Effector memory CD4-positive, alpha-beta T cell (primary cell): Measurements from ENCODE around the gene DHX29.

Source experiments
- DNase-seq, 3 donors: peaks; one replicate each; pipeline ENCODE4 v3.0.0-alpha.2; 2020
- H3K27ac ChIP-seq: 2 replicates; pipeline ENCODE4 v1.7.0; 2013; ENCODE audit warnings: mild to moderate bottlenecking, low read length, moderate library complexity; ENCODE audit not compliant: insufficient read depth, poor library complexity, severe bottlenecking
- H3K27me3 ChIP-seq: replicated peaks from 2 replicates; pipeline ENCODE4 v1.7.0; 2013; ENCODE audit warnings: mild to moderate bottlenecking, low read length; ENCODE audit not compliant: insufficient read depth, control insufficient read depth, poor library complexity, severe bottlenecking
- H3K36me3 ChIP-seq: 2 replicates; pipeline ENCODE4 v1.7.0; 2013; ENCODE audit warnings: mild to moderate bottlenecking, low read length, moderate library complexity; ENCODE audit not compliant: control insufficient read depth, insufficient read depth
- H3K4me1 ChIP-seq: 2 replicates; pipeline ENCODE4 v1.7.0; 2013; ENCODE audit warnings: low read length, mild to moderate bottlenecking; ENCODE audit not compliant: control insufficient read depth, insufficient read depth, poor library complexity, severe bottlenecking
- H3K4me3 ChIP-seq: 2 replicates; pipeline ENCODE4 v1.7.0; 2013; ENCODE audit warnings: low read length, low read depth, mild to moderate bottlenecking; ENCODE audit not compliant: insufficient read depth, poor library complexity, severe bottlenecking
- H3K9me3 ChIP-seq: 2 replicates; pipeline ENCODE4 v1.7.0; 2013; ENCODE audit warnings: mild to moderate bottlenecking, low read length, moderate library complexity; ENCODE audit not compliant: control insufficient read depth

Gene DHX29

DNA sequence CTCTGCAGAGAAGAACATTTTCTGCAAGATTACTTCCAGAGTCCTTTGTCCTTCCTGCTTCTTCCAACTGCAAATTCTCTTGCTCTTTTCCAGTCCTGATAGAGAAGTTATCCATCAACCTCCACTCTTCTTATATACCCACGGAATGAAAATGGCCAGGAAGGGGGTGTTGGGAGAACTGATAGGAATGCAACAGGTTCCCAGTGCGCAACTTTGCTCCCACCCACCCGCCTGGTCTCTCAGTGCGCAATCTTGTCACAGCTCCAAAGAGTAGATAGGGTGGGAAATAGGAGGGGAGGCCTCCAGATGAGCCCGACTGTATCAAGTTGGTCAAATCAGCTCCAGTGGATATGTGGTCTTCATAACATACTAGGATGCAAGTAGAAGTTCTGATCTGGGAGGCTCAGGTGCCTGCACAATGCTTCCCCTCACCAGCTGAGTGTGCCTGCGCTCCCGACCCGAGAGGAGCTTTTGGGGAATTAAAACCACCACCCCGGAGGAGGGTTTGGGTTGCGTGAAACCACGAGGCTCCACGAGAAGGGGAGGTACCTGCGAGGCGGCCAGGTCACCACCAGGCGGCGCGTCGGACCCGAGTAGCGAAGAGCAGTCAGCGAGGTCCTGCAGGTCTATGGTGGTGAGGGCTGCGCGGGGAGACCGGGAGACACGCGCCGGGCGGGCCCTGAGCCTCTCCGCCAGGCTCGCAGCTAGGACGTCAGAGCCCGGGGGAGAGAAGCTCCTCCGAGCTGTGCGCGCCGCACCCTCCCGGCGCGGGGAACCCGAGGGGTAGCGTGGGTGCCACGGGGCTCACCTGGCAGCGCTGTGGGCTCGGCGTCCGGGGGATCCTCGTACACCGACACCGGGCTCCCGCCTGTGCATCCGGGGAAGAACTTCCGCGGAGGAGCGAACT, 81.2 kb downstream of the DHX29 start:
- no peaks in the 10 kb centered on the region for H3K9me3 ChIP-seq
- H3K4me3 ChIP-seq: peak overlapping the region; percentile 48
- H3K27me3 ChIP-seq: peaks cover 80% of the 10 kb centered on the region
- no peak for DNase-seq
- peaks cover 29% of the 10 kb centered on the region for H3K4me1 ChIP-seq
- H3K36me3 ChIP-seq: no peaks in the 10 kb centered on the region
- H3K27ac ChIP-seq: no peak overlapping the region

DNA sequence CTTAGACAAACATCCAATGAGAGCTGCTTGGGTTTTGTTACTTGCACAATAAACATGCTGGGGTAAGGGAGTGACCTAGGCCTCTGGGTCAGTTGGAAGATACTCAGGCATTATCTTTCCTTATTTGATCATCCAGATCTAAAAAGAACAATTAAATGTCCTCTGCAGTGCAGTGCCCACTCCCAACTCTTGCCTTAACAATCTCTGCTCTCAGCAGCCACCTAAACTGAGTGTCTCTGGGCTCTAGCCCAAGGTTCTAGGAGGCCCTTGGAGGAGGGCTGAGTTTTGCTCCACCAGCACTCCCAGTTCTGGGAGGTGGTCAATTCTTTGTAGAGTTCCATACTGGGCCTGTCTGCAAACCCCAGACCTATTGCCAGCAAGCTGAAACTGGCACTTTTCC, 82.1 kb downstream of the DHX29 start:
- no peak for DNase-seq
- Histone ChIP-seq H3K27me3 (peaks cover 80% of the 10 kb centered on the region), H3K4me1 (peaks cover 30% of the 10 kb centered on the region), H3K36me3 (no peaks in the 10 kb centered on the region), H3K9me3 (no peaks in the 10 kb centered on the region), H3K27ac (no peak overlapping the region), H3K4me3 (no peak overlapping the region)

DNA sequence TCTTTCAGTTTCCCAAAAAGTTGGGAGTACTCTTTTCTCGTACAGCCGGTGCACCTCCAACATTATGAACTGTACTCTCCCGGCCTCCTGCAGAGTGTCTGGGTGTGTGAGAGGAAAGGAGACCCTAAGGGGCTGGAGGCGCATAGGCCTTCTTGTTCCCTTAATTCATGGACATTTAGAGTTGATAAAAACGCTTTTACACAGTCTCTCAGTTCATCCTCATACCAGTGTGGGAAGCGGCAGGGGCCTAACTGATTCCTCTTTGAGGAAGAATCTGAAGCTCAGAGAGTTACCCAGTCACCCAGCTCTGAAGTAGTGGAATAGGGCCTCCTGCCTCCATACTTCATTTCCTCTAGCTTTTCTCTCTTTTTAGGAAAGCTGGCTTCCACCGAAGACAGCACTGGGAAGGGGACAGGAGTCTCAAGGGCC, 83.7 kb downstream of the DHX29 start:
- no peak overlapping the region for H3K4me3 ChIP-seq
- peaks cover 34% of the 10 kb centered on the region for H3K4me1 ChIP-seq
- H3K36me3 ChIP-seq: no peaks in the 10 kb centered on the region
- H3K27me3 ChIP-seq: peaks cover 74% of the 10 kb centered on the region
- no peaks in the 10 kb centered on the region for H3K9me3 ChIP-seq
- no peak overlapping the region for H3K27ac ChIP-seq
- no peak for DNase-seq

DNA sequence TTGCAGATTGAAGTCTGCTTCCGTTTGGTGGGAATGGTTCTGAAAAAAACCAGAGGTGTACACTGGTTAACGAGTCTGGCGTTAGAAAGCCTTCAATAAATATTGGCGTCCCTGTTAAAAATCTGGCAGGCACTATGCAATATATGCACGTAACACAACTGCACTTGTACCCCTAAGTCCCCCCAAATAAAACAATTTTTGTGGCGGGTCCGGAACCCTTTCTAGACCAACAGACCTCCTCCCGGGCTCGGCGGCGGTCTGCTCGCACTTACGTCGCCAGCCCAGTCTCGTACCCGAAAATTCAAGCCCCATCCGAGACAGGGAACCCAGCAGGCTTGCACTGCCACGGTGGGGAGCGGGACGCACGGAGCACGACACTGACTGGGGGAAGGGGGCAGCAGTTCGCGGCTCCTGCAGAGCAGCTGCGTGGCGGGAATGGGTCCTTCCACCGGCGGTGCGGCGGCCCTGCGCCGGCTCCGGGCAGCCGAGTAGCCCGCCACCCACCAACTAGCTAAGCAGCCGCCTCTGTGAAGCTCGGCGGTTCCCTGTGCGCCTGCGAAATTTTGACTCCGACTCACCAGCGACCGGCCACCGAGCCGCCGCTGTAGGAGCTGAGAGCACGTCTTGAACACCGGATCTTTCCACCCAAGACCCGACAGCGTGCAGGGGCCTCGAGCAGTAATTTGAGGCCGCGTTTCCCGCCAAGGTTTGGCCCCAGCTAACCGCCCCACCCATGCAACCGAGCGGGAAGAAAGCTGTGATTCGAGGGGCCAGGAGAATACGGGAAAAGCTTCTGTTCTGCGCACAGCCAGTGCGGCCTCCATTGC, 84.3 kb downstream of the DHX29 start:
- Histone ChIP-seq H3K4me3 (no peak overlapping the region), H3K4me1 (peaks cover 34% of the 10 kb centered on the region), H3K27ac (no peak overlapping the region), H3K9me3 (no peaks in the 10 kb centered on the region), H3K36me3 (no peaks in the 10 kb centered on the region), H3K27me3 (peaks cover 70% of the 10 kb centered on the region)
- DNase-seq: no peak

DNA sequence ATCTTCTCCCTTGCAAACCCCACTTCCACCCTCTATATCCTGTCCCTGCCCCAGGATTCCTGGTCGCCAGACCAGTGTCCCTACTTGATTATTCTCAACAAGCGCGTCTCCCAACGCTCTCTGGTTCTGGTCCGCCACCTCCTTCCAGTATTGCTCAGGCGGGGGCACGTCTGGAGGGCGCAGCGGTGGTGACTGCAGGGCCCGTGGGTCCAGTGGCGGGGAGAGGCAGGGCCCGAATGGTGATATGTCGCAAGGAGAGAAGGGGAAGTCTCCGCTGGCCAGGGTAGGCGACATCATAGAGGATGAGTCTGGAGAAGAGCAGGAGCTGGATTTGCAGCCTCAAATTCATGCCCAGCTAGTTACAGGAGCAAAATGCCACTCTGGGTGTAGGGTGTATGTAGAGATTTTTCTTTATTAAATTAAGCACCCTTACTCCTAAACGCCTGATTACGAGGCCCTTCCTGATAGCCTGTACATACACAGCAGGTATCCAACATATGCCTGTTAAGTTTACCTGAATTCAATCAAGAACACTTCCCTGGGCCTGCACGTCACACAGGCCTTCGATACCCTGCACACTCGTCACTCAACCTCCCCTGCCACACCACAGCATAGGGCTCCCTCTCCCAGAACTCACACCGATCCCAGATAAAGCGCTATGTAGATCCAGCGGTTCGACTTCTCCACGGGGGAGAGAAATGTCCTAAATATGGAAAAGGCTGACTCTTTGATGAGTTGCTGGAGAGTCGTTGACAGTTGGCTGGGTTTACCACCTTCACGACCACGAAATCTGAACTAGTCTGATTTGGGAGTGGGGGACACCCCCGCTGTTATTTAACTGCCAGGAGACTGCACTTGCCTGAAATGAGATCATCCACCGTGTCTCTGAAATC, 85.2 kb downstream of the DHX29 start:
- H3K9me3 ChIP-seq: no peaks in the 10 kb centered on the region
- no peaks in the 10 kb centered on the region for H3K36me3 ChIP-seq
- H3K4me1 ChIP-seq: peaks cover 26% of the 10 kb centered on the region
- peaks cover 62% of the 10 kb centered on the region for H3K27me3 ChIP-seq
- no peak for DNase-seq
- H3K4me3 ChIP-seq: no peak overlapping the region
- H3K27ac ChIP-seq: no peak overlapping the region

DNA sequence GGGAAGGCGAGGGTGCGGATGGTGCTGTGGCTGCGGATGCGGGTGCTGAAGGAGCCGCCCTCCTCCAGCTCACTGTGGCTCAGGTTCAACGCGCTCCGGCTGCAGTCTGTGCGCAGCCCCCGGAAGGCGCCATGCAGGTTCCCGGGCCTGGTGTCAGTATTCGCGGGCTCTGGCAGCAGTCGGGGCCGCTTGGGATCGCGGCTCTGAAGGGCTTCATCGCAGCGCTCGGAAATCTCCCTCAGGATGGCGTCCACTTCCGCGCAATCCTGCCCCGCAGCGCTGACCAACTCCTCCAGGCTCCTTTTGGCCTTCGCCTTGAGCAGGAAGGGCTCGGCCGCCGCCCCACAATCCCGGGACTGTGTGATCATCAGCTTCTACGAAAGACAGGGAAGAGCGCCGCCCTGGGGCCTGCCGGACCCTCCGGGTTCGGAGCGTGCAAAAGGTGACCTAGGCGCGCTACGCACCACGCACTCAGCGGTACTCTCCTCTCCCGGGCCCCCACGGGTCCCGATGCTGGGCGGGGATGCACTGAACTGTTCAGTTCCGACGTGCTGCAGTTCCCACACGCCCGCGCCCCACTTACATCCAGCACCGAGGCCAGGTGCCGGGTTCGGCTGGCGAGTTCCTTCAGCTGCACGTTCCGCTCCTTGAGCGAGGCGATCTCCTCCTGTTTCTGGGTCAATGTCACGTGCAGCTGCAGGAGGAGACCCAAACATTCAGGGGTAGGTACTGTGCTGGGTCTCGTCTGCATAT, 86.9 kb downstream of the DHX29 start:
- H3K36me3 ChIP-seq: no peaks in the 10 kb centered on the region
- H3K4me3 ChIP-seq: peak overlapping the region; percentile 35
- H3K4me1 ChIP-seq: peaks cover 15% of the 10 kb centered on the region
- no peak overlapping the region for H3K27ac ChIP-seq
- no peaks in the 10 kb centered on the region for H3K9me3 ChIP-seq
- DNase-seq: no peak
- H3K27me3 ChIP-seq: peaks cover 47% of the 10 kb centered on the region

DNA sequence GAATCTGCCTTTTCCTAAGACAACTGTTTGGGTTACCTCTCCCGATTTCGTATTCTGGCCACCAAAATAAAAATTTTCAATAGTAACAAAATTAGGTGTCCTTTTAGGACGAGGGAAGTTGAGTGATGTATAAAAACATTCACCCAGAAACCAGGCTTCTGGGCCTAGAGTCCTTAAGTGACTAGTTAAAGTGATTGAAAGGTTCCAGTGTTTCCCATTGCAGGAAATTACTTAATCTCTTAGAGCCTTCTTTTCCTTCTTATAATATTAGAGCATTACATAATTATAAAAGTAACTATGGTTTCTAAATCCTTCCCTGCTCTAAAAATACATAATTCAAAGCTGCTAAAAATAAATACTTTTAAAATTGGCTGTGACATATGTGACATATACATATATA, 87.7 kb downstream of the DHX29 start:
- Histone ChIP-seq H3K27ac (no peak overlapping the region), H3K9me3 (no peaks in the 10 kb centered on the region), H3K27me3 (peaks cover 43% of the 10 kb centered on the region), H3K36me3 (no peaks in the 10 kb centered on the region), H3K4me1 (peaks cover 15% of the 10 kb centered on the region), H3K4me3 (no peak overlapping the region)
- no peak for DNase-seq

DNA sequence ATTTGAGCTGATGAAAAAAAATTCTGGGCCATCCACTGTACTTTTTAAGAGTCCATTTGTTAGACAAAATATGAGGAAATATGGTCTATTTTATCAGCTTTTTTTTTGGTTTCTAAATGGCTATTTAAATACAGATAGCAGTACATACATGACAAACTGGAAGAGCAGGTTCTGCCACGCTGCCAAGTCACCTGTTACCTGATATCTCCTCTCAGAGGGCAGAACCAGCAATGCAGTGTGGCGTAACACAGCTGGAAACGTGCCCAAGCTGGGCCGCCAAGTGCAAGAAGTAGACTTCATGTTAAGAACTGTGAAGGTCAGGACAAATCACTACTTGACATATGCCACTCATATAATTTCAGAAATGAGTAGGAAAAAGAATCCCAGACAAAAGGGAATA, 88.5 kb downstream of the DHX29 start:
- no peak overlapping the region for H3K4me3 ChIP-seq
- no peaks in the 10 kb centered on the region for H3K9me3 ChIP-seq
- no peak for DNase-seq
- H3K36me3 ChIP-seq: no peaks in the 10 kb centered on the region
- peaks cover 41% of the 10 kb centered on the region for H3K27me3 ChIP-seq
- H3K4me1 ChIP-seq: peaks cover 15% of the 10 kb centered on the region
- no peak overlapping the region for H3K27ac ChIP-seq

DNA sequence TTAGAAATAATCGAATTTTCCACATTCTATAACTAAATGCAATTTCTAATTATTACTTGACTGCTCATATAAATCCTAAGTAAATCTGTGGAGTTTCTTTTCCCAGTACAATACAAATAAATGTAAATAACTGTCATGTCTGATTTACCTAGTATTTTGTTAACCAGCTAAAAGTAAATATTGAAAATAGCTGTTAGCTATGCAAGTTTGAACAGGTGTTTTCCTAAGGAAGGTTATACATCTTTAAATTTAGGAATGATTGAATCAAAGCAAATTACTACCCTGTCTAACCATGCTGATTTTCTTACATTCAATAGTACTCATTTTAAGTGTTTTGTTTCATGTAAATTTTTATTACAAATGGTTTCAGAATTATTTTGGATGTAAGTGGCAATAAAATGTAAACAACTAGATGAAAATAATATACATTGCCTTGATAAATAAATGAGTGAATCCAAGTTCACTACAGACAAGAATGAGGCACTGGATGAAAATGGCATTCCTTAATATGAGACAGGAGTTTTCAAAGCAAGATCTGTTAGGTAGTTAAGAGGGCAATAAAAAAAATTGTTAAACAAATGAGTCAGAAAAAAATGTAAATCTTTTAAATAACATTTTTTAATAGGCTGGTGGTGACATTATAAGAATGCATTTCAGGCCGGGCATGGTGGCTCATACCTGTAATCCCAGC, 96.2 kb downstream of the DHX29 start:
- Histone ChIP-seq H3K36me3 (no peaks in the 10 kb centered on the region), H3K27ac (no peak overlapping the region), H3K27me3 (no peaks in the 10 kb centered on the region), H3K9me3 (no peaks in the 10 kb centered on the region), H3K4me1 (no peaks in the 10 kb centered on the region), H3K4me3 (no peak overlapping the region)
- DNase-seq: no peak
